ENCODE results near the gene ACTL10.
"Not testable (repeated sequence)": the region's sequence is repeated elsewhere in the genome, so short reads cannot be mapped to it uniquely, and the experiment has no call there.

The ACTL10 gene

GRCh38 chr20:33666293-33667244, at the start of gene ACTL10:
Gene ACTL10, plus strand, starts transcription at chr20:33666943. Its CDS starts 555 bp downstream, at chr20:33667498.
- DNase-seq: no peak

- no peak for DNase-seq
Measured at GRCh38 chr20:33621717-33622400, 44.9 kb upstream of the ACTL10 start.

GRCh38 chr20:33622705-33623365, 43.9 kb upstream of the ACTL10 start:
- no peak for DNase-seq

- no peak for DNase-seq
Measured at GRCh38 chr20:33624399-33624798, 42.3 kb upstream of the ACTL10 start.

- DNase-seq: no peak
Measured at GRCh38 chr20:33626190-33626589, 40.6 kb upstream of the ACTL10 start.

GRCh38 chr20:33627577-33628216, 39.0 kb upstream of the ACTL10 start:
- DNase-seq: no peak

- DNase-seq: no peak
Measured at GRCh38 chr20:33629533-33629932, 37.2 kb upstream of the ACTL10 start.

- DNase-seq: no peak
Measured at GRCh38 chr20:33629979-33630378, 36.8 kb upstream of the ACTL10 start.

- no peak for DNase-seq
Measured at GRCh38 chr20:33630507-33630906, 36.2 kb upstream of the ACTL10 start.

- not testable (repeated sequence) for DNase-seq
Measured at GRCh38 chr20:33631910-33632309, 34.8 kb upstream of the ACTL10 start.

- no peak for DNase-seq
Measured at GRCh38 chr20:33635341-33635740, 31.4 kb upstream of the ACTL10 start.

- no peak for DNase-seq
Measured at GRCh38 chr20:33636776-33637175, 30.0 kb upstream of the ACTL10 start.

GRCh38 chr20:33640287-33640686, 26.5 kb upstream of the ACTL10 start:
- no peak for DNase-seq

GRCh38 chr20:33644313-33645071, 22.3 kb upstream of the ACTL10 start:
- DNase-seq: no peak

GRCh38 chr20:33645072-33645358, 21.7 kb upstream of the ACTL10 start:
- no peak for DNase-seq

GRCh38 chr20:33645396-33645795, 21.3 kb upstream of the ACTL10 start:
- DNase-seq: no peak

- DNase-seq: no peak
Measured at GRCh38 chr20:33646191-33646590, 20.6 kb upstream of the ACTL10 start.

GRCh38 chr20:33646959-33647602, 19.7 kb upstream of the ACTL10 start:
- DNase-seq: not testable (repeated sequence)

- DNase-seq: no peak
Measured at GRCh38 chr20:33647603-33648395, 18.9 kb upstream of the ACTL10 start.

- no peak for DNase-seq
Measured at GRCh38 chr20:33648396-33649004, 18.2 kb upstream of the ACTL10 start.

Measured in DMS 273 treated with DMSO at 0.1 percent for 48 hours (cell line).